Stimulated activated CD8-positive, alpha-beta memory T cell treated with anti-CD3 and anti-CD28 coated beads, Interleukin-12 subunit alpha, Interleukin-12 subunit beta, amount 100 ng/mL, for 1 hour (primary cell): ENCODE data around the gene VANGL1.

ENCODE experiments used
- DNase-seq: peaks from one replicate; pipeline ENCODE4 v3.0.0-alpha.2; 2020; ENCODE audit warnings: low read depth

Gene VANGL1

GRCh38 chr1:115644109-115644508 lies 2.3 kb downstream of the VANGL1 start:
- no peak for DNase-seq

GRCh38 chr1:115647047-115647446 lies 5.3 kb downstream of the VANGL1 start:
- DNase-seq: no peak

DNA sequence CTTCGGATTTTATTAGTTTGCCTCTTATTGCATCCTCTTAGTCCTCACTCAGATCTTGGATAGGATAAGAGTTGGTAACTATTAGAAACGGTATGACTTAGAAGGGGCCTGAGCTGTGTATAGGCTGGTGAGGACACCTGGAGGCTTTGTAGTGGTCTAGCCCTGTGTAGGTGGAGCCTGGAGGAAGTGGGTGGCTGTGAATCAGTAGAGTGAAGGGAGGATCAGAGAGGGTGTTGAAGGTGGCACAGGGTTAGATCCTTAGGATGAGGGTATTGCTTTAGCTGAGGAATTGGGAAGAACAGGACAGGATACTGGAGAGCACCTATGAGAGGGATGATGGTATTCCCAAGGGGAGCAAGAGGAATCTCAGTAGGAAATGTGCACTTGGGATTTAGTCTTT lies 5.7 kb downstream of the VANGL1 start:
- DNase-seq: no peak

- no peak for DNase-seq
Measured at GRCh38 chr1:115647919-115648650, 6.3 kb downstream of the VANGL1 start.

DNA sequence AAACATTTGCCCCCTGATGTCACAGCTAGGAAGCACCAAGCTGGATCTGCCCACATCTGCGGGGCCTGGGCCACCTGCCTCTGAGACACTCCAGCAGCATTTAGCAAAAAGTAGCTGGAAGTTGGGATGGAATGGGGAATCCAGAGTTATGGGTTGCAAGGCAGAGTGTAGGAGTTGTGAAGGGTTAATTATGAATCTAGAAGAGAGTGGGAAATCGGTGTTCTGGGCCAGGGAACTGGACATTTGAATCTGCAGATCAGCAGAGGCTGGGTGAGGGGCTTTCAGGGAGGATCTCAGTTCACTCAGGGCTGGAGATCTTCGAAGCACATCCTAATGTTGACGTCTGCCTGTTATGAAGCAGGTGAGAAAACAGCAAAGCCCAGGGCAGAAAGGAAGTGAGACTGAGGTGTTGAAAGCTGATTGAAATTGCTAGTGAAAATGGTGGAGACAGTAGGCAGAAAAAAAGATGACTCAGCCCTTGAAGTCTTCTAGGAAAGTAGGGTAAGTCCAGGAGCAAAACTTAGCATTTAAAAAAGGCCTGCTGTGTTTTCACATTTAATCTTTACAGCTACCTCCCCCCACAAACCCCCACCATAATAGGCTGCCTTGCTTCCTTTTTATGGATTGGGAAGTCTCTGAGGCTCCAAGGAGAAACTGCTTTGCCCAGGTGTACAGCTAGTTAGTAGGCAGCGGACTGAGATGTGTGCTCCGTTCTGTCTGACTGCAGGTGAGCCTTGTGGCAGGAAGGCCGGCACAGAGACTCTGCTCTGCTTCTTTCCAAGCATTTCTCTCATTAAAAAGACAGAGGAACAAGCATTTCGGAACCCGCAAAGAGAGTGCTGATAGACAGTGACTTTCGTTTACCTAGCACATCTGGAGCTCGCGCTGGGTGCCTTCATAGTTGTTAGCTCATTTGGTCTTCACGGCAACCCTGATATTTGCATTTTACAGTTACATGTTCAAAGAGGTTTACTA lies 7.2 kb downstream of the VANGL1 start:
- no peak for DNase-seq

DNA sequence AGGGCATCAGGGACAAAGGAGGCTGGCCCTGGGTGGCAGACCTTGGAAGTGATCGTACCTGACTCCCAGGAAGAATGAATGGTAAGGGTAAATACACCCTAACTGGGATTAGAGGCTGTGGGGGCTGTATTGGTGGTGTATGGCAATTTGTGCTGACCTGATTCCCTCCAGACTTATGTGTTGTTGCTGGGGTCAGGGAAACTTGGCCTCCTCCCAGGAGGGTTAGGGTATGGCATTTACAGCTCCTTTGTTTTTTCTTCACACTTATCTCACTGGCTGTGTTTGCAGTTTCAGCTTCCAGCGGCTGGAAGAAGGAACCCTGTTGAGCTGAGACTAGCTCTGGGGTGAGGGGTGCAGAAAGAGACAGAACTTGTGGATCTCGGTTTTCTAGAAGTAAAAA lies 8.2 kb downstream of the VANGL1 start:
- DNase-seq: no peak

DNA sequence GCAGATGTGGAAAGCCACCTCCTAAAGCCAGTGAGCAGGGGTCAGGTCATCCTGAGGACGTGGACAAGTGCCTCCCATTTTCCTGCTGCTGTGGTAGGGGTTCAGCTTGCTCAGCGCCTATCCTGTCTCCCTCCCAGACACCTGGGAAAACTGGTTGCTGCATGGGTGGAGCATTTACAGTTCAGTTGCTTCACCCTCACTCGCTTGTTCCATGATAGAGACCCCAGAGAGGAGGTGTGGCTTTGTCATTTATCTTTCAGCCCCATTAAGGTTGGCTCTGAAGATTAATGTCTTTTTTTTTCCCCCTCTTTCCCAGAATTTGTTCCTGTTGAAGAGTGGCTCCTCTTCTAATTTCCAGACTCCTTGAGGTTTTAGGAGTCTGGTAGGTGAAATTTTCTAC lies 9.2 kb downstream of the VANGL1 start:
- no peak for DNase-seq

GRCh38 chr1:115651391-115651790 lies 9.6 kb downstream of the VANGL1 start:
- no peak for DNase-seq

GRCh38 chr1:115652236-115652788 lies 10.5 kb downstream of the VANGL1 start:
- no peak for DNase-seq

DNA sequence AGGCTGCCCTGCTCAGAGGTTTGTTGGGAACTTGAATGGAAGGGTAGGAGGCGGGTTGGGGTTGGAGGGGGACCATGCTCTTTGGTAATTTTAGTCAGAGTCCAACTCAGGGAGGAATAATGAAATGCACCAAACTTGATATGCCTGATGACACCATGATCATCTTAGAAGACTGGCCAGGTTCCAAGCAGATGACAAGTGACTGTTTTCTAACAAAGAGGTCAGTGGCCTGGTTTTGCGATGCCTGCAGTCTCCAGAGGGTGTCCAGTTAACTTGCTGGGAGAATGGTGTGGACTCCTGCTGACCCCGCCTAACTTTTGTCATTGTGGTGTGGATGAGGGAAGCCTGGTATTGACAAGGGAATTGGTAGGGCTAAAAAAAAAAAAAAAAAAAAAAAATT lies 12.4 kb downstream of the VANGL1 start:
- no peak for DNase-seq

DNA sequence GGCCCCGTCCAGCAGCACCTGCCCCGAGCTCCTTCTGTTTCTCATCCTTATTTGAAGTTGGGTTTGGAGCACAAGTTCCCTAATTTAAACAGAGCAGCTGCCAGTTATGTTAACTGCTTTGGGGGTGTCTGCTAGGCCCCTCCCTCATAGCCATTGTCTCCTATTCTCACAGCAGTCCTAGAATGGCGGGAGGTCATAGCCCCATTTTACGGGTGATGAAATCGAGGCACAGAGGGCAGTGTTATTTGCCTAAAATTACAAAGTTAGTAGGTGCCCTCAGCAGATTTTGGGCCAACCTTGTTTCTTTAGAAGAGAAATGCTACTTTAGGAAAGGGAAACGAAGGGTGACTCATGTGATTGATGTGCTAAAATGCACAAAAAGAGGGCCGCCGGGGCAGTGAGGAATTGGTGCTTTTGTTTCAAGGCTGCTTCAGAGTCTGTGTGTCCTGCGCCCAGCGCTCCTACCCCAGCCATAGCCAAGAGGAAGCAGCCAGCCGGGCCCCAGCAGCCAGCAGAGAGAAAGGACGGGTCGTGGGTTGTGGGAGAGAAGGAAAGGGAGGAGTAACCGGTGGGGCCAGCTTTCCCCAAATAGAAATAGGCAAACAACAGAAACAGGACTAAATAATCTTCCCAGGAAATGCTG lies 13.0 kb downstream of the VANGL1 start:
- DNase-seq: no peak

DNA sequence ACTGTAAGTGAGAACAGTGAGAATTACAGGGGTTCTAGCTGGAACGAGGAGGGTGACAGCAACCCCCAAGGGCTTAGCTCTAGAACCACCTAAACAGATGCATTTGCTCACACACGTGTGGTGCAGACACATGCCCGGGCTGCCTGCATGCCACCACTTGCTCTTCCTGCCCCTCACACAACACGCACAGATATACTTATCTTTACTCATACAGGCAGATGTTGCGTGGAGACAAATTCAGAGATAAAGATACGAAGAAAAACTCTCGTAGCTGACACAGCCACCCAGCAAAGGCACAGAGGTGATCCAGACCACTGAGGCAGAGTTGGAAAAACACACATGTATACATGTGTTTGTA lies 13.5 kb downstream of the VANGL1 start:
- DNase-seq: no peak

GRCh38 chr1:115655916-115656315 lies 14.1 kb downstream of the VANGL1 start:
- no peak for DNase-seq

DNA sequence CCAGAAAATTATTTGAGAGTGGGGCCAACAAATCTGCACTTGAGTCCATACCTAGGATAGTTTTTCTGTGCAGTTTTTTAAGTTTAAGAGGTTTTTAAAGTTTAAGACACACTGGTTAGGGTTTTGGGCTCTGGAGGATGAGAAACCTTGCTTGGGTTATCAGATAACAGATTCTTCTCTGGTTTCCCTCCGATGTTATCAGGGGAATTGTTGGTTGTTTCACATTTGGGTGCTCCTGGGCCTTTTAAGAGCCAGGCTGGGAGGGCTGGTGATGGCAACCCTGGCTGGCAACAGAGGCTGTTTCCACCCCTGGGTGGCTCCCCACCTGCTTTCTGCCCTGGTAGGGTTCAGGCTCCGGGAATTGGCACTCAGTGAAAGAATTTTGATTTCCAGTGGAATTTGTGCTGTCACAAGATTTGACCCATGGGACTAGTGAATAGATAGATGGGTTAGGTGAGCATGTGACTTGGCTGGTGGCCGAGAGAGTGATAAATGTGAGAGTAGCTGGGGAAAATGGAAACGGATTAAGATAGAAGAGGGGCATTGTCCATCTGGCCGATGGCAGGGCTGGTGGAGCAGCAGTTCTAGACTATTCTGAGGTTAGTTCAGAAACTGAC lies 14.8 kb downstream of the VANGL1 start:
- DNase-seq: no peak

DNA sequence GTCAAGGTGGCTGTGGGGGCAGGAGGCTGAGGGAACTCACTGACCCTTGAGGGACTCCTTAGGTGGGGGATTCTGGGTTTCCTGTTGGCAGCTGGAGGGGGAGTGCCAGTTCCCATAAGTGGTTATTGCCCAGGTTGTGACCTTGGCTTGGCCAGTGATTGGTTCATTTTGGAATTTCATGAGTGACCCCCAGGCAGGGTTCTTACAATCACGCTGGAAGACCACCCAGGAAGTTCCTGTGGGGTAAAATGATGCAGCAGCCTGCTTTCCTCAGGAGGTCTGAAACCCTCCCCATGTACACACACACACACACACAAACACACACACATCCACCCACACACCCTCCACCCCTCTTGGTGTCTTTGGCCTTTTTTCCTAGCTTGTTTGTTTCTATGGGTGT lies 16.9 kb downstream of the VANGL1 start:
- DNase-seq: no peak

GRCh38 chr1:115660151-115660550 lies 18.4 kb downstream of the VANGL1 start:
- no peak for DNase-seq

GRCh38 chr1:115661157-115661556 lies 19.4 kb downstream of the VANGL1 start:
- no peak for DNase-seq

DNA sequence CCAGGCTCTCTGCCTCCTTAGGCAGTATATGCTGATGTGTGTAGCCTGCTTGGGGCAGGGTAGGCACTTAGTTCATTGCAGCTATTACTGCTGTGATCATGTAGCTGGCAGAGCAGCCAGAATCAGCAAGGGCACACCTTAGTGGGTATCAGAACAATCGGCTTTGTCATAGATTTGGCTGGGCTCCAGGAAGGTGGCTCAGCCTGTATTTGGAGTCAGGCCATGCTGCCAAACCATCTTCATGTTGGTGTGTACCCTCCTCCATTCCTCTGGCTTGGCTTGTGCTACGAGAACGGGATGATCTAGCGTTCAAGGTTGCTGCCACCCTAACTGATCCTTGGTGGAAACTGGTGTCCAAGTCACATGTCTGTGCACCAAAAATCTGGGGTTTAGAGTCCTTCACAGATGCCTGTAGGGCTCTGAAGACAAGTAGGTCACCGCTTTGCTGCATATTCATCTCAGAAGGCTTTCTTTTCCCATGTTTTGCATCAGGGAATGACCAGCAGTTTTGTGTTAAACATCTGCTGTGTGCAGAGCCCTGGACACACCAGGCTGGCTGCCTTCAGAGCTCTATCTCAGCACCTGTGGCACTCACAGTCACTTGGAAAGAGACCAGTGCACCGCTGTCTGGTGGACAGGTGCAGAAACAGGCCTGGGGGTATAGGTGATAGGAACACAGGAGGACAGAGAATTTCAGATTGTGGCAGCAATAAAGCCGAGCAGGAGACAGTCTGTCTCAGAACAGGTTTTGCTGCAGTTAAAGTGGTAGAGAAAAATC lies 23.7 kb downstream of the VANGL1 start:
- DNase-seq: no peak

DNA sequence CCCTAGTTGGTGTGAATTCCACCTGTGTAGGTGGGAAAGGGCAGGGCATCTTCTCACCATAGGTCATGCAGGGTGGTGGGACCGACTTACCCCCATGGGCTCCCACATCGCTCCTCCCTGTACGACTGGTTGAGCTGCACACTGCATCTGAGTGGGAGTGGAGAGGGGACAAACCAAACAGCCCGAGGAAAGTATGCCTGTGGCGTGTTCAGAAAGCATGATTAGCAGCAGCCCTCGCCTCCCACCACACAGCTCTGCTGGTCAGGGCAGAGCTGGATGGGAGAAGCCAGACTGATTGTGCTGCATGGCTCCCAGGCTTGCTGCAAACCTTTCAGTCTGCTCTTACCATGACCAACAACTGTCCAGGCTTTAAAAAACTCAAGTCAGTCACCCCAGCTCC lies 24.4 kb downstream of the VANGL1 start:
- DNase-seq: no peak

DNA sequence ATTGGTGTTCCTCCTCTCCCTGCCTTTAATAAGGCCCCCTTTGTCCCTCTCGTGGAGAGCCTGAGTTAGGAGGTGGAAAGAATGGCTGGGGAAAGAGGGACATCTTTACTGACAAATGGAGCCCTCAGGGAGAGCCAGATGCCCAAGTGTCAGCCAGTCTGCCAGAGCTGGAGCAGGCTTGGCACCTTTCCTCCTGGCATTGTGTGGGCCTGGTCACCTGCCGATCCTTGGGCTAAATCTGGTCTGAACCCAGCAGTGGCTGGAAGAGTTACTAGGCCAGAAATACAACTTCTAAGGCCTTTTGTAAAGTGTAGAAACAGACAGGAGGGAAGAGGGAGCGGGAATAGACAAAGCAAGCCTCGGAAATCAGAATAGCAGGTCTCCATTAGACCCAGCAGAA lies 24.9 kb downstream of the VANGL1 start:
- no peak for DNase-seq

DNA sequence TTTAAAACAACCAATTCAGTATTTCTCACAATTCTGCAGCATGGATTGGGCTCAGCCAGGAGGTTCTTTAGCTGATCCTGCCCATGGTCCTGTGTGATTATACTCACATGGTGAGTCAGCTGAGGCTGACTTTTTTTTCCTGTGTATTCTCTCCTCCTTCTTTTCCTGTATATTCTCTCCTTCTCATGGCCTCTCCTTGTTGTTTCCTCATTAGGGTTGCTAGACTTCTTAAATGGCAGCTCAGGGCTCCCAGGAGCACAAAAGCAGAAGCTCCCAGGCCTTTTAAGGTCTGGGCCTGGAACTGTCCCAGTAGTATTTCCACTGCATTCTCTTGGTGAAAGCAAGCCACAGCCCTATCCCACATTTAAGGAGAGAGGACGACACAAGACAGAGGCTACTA lies 26.8 kb downstream of the VANGL1 start:
- no peak for DNase-seq
